GM23248 (cell line): ENCODE results near the gene S1PR5.

Source experiments
- EZH2 ChIP-seq: fragments of 200-600 bp; sonication (generic); IDR thresholded peaks from 2 replicates; pipeline ENCODE4 v1.6.1; 2018; ENCODE audit warnings: antibody characterized with exemption, mild to moderate bottlenecking; ENCODE audit not compliant: insufficient read depth, poor library complexity, severe bottlenecking
- EZH2phosphoT487 ChIP-seq: fragments of 200-600 bp; sonication (generic); IDR thresholded peaks from 2 replicates; pipeline ENCODE4 v1.6.1; 2018; ENCODE audit warnings: antibody characterized with exemption, moderate library complexity, mild to moderate bottlenecking, low read depth; ENCODE audit not compliant: insufficient read depth

DNA sequence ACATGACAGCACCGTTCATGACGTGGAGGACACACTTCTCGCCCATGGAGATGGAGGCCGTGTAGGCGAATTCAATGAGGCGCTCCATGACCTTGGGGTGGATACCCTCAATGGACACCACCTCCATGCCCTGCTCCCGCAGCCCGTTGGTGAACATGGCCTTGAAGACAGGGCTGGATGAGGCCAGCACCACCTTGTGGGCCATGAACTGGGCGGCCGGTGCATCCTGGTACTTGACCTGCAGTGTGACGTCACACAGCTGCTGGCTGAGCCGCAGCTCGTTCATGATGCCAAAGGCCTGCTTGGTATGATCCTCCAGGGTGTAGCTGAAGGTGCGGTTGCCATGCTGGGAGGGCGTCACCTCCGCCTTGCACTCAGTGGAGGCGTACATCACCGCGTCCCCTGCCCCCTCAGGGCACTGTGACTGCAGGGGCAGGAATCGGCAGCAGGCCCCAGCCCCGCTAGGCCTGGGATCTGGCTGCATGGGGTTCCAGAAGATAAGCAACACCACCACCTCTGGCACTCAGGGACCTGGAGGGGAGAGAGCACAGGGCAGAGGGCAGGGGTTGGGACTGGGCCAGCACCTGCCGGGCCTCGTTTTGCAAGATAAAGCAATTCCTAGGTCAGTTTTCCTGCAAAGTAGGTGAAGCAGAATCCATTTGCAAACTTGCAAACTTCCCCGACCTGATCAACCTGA lies 17.5 kb downstream of the S1PR5 start:
- TF ChIP-seq EZH2 (no peak), EZH2phosphoT487 (no peak)
